OCI-LY7 (cell line): ENCODE data around the gene IPPK.

Experiments used
- EZH2phosphoT487 ChIP-seq: fragments of 200-600 bp; sonication (generic); IDR thresholded peaks from 2 replicates; pipeline ENCODE4 v1.6.1; 2018; ENCODE audit warnings: low read depth, borderline replicate concordance, mild to moderate bottlenecking, mixed run types, antibody characterized with exemption, low read length, moderate library complexity, mixed read lengths
- TF ChIP-seq, protein P1 (sequence below): fragments of 200-600 bp; sonication (generic); conservative IDR thresholded peaks from 2 replicates; pipeline ENCODE4 v1.5.1; 2014; ENCODE audit warnings: mild to moderate bottlenecking, antibody characterized with exemption, low read length, moderate library complexity, mixed read lengths

DNA sequence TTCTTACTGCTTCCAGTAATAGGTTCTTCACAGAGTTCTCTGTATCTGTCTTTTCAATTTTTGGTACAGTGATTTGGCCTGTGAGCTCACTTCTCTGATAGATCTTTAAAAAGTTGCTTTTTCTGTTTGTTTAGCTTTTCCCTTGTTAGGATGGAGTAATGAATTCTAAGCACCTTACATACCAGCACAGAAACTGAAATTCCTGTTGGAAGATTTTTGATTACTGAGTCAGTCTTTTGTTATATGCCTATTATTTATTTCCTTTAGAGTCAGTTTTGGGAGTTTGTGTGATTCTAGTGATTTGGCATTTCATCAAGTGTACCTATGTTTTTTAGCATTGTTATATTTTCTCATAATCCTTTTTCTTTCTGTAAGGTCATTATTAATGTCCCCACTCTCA, 37.6 kb upstream of the IPPK start:
- TF ChIP-seq, protein P1, sequence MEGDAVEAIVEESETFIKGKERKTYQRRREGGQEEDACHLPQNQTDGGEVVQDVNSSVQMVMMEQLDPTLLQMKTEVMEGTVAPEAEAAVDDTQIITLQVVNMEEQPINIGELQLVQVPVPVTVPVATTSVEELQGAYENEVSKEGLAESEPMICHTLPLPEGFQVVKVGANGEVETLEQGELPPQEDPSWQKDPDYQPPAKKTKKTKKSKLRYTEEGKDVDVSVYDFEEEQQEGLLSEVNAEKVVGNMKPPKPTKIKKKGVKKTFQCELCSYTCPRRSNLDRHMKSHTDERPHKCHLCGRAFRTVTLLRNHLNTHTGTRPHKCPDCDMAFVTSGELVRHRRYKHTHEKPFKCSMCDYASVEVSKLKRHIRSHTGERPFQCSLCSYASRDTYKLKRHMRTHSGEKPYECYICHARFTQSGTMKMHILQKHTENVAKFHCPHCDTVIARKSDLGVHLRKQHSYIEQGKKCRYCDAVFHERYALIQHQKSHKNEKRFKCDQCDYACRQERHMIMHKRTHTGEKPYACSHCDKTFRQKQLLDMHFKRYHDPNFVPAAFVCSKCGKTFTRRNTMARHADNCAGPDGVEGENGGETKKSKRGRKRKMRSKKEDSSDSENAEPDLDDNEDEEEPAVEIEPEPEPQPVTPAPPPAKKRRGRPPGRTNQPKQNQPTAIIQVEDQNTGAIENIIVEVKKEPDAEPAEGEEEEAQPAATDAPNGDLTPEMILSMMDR = no peak
- TF ChIP-seq EZH2phosphoT487 = no peak
